Stomach (tissue), 4 donors: ENCODE data around the gene TAS2R60.

ENCODE experiments used
- POLR2A ChIP-seq, 4 donors: fragments of 450-650 bp; IDR thresholded peaks; one replicate each; pipeline ENCODE4 v1.6.1; 2016; ENCODE audit warnings: antibody characterized with exemption in 4 of 4, control low read depth in 2 of 4, mild to moderate bottlenecking in 1 of 4, moderate library complexity in 1 of 4
- POLR2AphosphoS5 ChIP-seq, 3 donors: sonication (generic); formaldehyde crosslinking; IDR thresholded peaks; one replicate each; pipeline ENCODE4 v1.6.1; 2016; ENCODE audit warnings: antibody characterized with exemption in 3 of 3
- TF ChIP-seq, protein P1 (sequence below), 7 experiments: fragments of 450-650 bp in 4 of 7; fragments of 200-600 bp in 3 of 7; sonication (generic) in 3 of 7; IDR thresholded peaks; one replicate each; pipeline ENCODE4 v1.5.1; 2016 to 2019; ENCODE audit warnings: antibody characterized with exemption in 7 of 7, control low read depth in 2 of 7, mild to moderate bottlenecking in 1 of 7

DNA sequence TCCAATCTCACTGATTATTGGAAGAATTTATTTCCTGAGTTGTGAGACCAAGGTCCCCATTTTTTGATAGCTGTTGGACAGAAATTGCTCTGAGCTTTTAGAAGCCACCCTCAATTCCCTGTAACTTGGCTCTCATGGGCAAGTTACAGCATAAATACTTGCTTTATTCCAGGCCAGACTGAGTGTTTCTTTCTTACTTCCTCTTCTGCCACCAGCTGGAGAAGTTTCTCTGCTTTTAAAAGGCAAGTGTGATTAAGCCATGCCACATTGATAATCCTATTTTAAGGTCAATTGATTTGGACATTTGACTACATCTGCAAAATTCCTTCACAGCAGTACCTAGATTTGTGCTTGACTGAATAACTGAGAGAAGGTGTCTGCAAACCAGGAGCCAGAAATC lies 20.3 kb downstream of the TAS2R60 start:
- TF ChIP-seq POLR2A (IDR thresholded peaks at IDR 0.05), result no peak
- TF ChIP-seq, protein P1, sequence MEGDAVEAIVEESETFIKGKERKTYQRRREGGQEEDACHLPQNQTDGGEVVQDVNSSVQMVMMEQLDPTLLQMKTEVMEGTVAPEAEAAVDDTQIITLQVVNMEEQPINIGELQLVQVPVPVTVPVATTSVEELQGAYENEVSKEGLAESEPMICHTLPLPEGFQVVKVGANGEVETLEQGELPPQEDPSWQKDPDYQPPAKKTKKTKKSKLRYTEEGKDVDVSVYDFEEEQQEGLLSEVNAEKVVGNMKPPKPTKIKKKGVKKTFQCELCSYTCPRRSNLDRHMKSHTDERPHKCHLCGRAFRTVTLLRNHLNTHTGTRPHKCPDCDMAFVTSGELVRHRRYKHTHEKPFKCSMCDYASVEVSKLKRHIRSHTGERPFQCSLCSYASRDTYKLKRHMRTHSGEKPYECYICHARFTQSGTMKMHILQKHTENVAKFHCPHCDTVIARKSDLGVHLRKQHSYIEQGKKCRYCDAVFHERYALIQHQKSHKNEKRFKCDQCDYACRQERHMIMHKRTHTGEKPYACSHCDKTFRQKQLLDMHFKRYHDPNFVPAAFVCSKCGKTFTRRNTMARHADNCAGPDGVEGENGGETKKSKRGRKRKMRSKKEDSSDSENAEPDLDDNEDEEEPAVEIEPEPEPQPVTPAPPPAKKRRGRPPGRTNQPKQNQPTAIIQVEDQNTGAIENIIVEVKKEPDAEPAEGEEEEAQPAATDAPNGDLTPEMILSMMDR (IDR thresholded peaks at IDR 0.05), result no peak
- TF ChIP-seq POLR2AphosphoS5 (IDR thresholded peaks at IDR 0.05), result no peak
